HS-5 (cell line): ENCODE measurements around the gene MYO10.
"Not testable (repeated sequence)": the region's sequence is repeated elsewhere in the genome, so short reads cannot be mapped to it uniquely, and the experiment has no call there.

Experiments
- DNase-seq: peaks from one replicate; pipeline ENCODE4 v3.0.0-alpha.2; 2012; ENCODE audit warnings: low read depth

Gene MYO10

DNA sequence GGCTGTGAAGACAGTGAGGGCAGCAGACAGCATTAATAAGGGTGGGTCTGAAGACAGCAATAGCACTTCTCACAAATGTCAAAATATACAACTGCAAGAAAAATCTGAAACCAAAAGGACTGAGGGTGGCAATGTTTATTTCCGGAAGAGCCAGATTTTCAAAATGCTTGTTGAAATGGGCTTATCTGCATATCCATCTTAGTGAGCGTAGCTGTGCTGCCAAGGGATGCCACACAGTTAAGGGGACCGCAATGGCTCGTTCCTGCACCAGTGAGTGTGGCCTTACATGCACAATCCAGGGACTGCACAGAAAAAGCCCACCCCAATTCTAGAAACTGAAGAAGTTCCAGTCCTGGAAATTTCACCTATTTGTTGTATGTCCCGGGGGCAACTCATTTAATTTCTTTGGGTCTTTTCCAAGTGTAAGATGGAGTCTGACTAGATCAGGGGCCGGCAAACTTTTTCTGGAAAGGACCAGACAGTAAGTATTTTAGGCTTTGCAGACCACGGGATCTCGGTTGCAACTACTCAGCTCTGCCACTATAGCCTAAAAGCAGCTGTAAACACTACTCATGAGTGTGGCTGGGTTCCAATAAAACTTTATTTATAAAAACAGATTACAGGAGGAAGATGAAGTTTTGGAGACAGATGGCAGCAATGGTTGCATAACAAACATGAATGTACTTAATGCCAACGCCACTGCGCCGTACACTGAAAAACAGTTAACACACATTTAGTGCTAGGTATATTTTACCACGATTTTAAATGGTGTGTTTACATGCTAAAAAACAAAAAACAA is 154.1 kb downstream of the MYO10 start:
- DNase-seq: no peak

- no peak for DNase-seq
These were observed 155.8 kb downstream of the MYO10 start for GRCh38 chr5:16780325-16780724.

- no peak for DNase-seq
These were observed 158.7 kb downstream of the MYO10 start for GRCh38 chr5:16777432-16777831.

GRCh38 chr5:16776611-16777251 is 159.4 kb downstream of the MYO10 start:
- DNase-seq: no peak

DNA sequence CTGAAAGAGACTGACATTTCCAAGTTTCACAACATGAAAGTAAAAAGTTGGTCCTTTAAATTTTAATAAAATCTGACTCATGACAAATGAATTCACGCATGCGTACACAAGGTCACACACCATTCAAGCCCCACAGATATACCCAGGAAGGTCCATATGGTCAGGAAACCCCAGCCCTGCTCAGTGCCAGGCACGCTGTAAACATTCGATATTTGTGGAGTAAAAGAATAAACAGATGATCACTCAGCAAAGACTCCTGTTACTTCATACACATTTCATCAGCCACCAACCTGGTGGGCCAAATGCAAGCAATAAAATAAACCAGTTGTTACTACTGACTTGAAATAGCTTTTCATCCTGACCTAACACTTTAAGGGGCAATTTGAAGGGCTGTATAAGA is 161.3 kb downstream of the MYO10 start:
- DNase-seq: peak; percentile 39

GRCh38 chr5:16773991-16774390 is 162.1 kb downstream of the MYO10 start:
- DNase-seq: peak; percentile 30

GRCh38 chr5:16772556-16772955 is 163.5 kb downstream of the MYO10 start:
- no peak for DNase-seq

- DNase-seq: no peak
These were observed 167.9 kb downstream of the MYO10 start for GRCh38 chr5:16768184-16768583.

DNA sequence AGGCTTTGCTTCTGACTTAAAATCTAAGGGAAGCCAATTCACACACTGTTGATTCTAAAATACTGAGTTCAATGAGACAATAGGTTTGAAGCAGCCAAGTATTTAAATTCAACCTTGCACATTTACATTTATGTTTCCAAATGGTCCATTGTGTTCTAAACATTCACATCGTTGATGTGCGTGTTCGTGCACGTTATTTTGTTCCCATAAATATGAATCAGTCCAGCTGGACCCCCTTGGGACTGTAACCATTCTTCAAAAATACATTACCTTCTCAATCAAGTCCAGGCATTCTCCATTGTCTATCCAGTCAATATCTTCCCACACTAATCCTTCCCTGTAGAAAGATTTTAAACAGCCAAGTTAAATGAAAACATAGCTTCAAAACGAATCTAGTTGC is 172.9 kb downstream of the MYO10 start:
- no peak for DNase-seq

- no peak for DNase-seq
These were observed 176.8 kb downstream of the MYO10 start for GRCh38 chr5:16759147-16759773.

GRCh38 chr5:16757989-16758501 is 178.0 kb downstream of the MYO10 start:
- DNase-seq: no peak

- DNase-seq: not testable (repeated sequence)
These were observed 178.5 kb downstream of the MYO10 start for GRCh38 chr5:16757577-16757976.

DNA sequence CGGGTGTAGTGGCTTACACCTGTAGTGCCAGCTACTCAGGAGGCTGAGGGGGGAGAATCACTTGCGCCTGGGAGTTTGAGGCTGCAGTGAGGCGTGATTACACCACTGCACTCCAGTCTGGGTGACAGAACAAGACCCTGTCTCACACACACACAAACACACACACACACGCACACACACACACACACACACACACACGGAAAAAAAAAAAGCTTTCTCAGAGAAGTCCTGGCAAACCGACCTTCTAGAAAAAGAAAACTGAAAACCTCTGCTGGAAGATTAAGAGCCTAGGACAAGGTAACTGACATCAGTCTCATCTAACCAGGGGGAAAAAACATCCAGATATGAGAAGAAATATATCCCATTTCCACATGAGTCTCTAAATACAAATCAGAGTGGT is 178.9 kb downstream of the MYO10 start:
- DNase-seq: no peak

- DNase-seq: no peak
These were observed 179.4 kb downstream of the MYO10 start for GRCh38 chr5:16756692-16757091.

GRCh38 chr5:16755641-16756040 is 180.4 kb downstream of the MYO10 start:
- no peak for DNase-seq

- no peak for DNase-seq
These were observed 181.5 kb downstream of the MYO10 start for GRCh38 chr5:16754601-16755000.

DNA sequence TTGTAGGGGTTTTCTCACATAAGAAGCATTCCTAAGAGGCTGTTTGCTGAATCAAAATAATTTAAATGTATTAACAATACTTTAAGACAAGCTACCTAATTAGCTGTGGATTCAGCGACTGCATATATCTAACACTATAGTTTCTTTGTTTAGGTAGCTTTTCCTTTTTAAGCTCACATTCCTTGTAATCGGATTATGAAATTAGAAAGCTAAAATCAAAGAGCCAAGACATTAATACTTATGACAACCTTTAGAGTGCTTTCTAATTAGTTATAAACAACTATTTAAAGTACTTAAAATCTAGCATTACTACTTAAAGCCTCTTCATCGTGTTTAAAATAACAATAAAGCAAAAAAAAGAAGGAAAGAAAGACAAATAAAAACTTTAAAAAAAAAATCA is 182.0 kb downstream of the MYO10 start:
- no peak for DNase-seq

DNA sequence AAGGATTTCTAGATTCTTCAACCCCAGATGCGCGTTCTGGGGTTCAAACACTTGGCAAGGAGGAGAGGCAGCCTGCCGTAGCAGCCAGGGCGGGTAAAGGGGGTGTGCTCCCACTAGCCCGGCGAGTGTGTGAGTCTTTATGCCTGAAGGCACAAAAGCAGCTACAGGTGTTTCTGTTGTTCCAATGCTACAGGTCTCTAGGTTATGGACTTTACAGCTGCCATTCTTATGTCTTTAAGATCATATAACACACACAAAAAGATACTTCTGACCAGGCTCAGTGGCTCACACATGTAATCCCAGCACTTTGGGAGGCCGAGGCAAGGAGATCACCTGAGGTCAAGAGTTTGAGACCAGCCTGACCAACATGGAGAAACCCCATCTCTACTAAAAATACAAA is 185.6 kb downstream of the MYO10 start:
- no peak for DNase-seq

DNA sequence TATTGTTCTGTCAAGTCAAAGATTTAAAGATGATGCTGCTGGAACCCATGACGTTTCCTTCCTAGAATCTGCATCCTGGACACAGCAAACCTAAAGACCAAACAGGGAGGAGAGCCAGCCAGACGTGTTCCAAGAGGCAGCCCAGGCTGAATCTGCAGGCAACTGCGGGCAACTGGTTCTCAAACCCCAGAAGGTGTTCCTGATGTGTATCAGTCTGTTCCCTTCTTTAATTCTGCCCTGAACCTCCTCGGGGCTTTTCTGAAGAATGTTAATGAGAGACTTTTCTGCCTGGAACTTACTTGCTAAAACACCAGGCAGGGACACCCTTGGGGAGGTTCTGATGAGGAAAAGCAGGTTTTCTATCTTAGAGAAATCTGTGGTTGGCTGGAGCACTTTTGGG is 186.5 kb downstream of the MYO10 start:
- DNase-seq: no peak

- no peak for DNase-seq
These were observed 191.8 kb downstream of the MYO10 start for GRCh38 chr5:16744164-16744880.

DNA sequence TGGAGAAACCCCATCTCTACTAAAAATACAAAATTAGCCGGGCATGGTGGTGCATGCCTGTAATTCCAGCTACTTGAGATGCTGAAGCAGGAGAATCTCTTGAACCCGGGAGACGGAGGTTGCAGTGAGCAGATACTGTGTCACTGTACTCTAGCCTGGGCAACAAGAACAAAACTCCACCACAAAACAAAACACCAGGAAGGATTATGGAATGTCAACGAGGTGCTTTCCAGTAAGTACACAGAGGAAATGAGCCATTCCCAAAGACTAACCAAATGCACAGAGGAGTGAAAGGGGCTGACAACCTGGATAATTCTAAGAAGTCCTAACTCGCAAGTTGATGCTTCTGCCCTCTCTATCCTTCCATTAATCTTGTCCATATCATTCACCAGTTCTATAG is 193.2 kb downstream of the MYO10 start:
- DNase-seq: no peak

DNA sequence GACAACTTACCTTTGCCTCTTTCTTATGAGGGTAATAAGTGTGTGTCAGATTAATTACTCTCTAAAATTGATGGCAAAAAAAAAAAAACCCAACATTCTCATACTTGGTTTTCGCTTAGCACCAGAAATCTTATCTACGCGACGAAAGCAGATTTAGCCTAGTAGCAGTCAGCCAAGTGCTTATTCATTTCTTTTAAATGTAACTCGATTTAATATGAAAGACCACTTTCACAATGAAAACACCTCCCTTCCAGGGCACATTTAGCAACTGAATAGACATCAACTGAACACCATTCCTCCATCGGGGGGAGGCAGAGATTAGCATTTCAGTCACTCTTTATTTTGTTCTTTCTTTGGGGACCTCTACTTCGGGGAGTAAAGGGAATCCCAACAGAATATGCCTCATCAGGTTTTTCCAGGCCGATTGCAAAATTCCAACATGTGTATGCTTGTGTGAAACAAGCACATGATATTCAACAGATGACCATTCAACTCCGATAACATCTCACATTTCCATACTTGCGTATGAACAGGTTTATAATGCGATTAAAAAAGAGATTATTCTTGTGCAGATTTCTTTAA is 195.2 kb downstream of the MYO10 start:
- no peak for DNase-seq
